Uterus (tissue), 4 donors: ENCODE measurements around the gene CXXC5. TPM values are rescaled to one million over a fixed set of nuclear protein-coding genes. Genes with fewer than 3 reads are reported as not detected.

ENCODE experiments used
- DNase-seq, 2 donors: peaks; one replicate each; pipeline ENCODE4 v3.0.0-alpha.2; 2019 to 2020
- H3K27ac ChIP-seq, 2 donors: fragments of 200-600 bp; sonication (generic); 1 replicate in 1 of 2; 2 replicates in 1 of 2; pipeline ENCODE4 v1.5.1; 2016 to 2018
- H3K27me3 ChIP-seq, 2 donors: fragments of 200-600 bp; sonication (generic); one replicate each; pipeline ENCODE4 v1.5.1; 2018 to 2019; ENCODE audit warnings: control low read depth in 1 of 2
- H3K36me3 ChIP-seq, 2 donors: fragments of 200-600 bp; sonication (generic); one replicate each; pipeline ENCODE4 v1.5.1; 2019; ENCODE audit warnings: control low read depth in 1 of 2
- H3K4me1 ChIP-seq, 2 donors: fragments of 200-600 bp; sonication (generic); one replicate each; pipeline ENCODE4 v1.5.1; 2018 to 2019; ENCODE audit warnings: control low read depth in 1 of 2
- H3K4me3 ChIP-seq, 2 donors: fragments of 200-600 bp; sonication (generic); 1 replicate in 1 of 2; 2 replicates in 1 of 2; pipeline ENCODE4 v1.5.1; 2018 to 2019; ENCODE audit warnings: mild to moderate bottlenecking in 1 of 2
- H3K9me3 ChIP-seq, 2 donors: fragments of 200-600 bp; sonication (generic); one replicate each; pipeline ENCODE4 v1.5.1; 2019; ENCODE audit warnings: control low read depth in 1 of 2
- CTCF ChIP-seq, 4 experiments: fragments of 200-600 bp in 2 of 4; fragments of 450-650 bp in 2 of 4; sonication (generic) in 2 of 4; IDR thresholded peaks; one replicate each; pipeline ENCODE4 v1.5.1; 2016 to 2019; ENCODE audit warnings: antibody characterized with exemption in 4 of 4, mild to moderate bottlenecking in 2 of 4, moderate library complexity in 1 of 4
- POLR2A ChIP-seq, 2 donors: fragments of 450-650 bp; IDR thresholded peaks; one replicate each; pipeline ENCODE4 v1.6.1; 2016; ENCODE audit warnings: antibody characterized with exemption in 2 of 2, mild to moderate bottlenecking in 1 of 2, moderate library complexity in 1 of 2
- intact Hi-C: fragments of 100-400 bp; cut with DNase I; formaldehyde crosslinking; loops from one replicate; pipeline ENCODE4 v1.15.1; 2023; ENCODE audit warnings: low total_unique reads
- total RNA-seq, 4 donors: library from RNA; depleted of rRNA in 3 of 4; stranded (reverse); fragments of >200 nt in 3 of 4; gene quantifications; one replicate each; pipeline versions ENCODE4 v1.1.0 to v1.2.4, GENCODE V29; 2014 to 2023
- donor health status: DM: yes; HTN: yes; CAD: no.

The CXXC5 gene
- total RNA-seq, 4 donors from 2014 or later: 3.3 to 51.3 (median 35.0) TPM

GRCh38 chr5:139633295-139634027 is 14.7 kb upstream of the CXXC5 start:
- Histone ChIP-seq H3K9me3 (no peaks in the 10 kb centered on the region), H3K27me3 (no peaks in the 10 kb centered on the region), H3K36me3 (no peaks in the 10 kb centered on the region), H3K27ac (no peak overlapping the region), H3K4me3 (no peak overlapping the region), H3K4me1 (peaks cover 0 to 12% of the 10 kb centered on the region in 2 donors)
- peak; percentile 69 to 72 for DNase-seq
- peak; percentile 97 to 99 (median 98) for TF ChIP-seq CTCF (IDR thresholded peaks at IDR 0.05)
- no peak for TF ChIP-seq POLR2A (IDR thresholded peaks at IDR 0.05)
- intact Hi-C loops: loop anchor here (2.0 kb wide), 2 partner anchors 55 to 131 kb away; no protein-coding TSS in a partner anchor

GRCh38 chr5:139634028-139634325 is 14.2 kb upstream of the CXXC5 start:
- TF ChIP-seq POLR2A (IDR thresholded peaks at IDR 0.05) (no peak), CTCF (IDR thresholded peaks at IDR 0.05) (no peak)
- Histone ChIP-seq H3K4me3 (no peak overlapping the region), H3K27me3 (no peaks in the 10 kb centered on the region), H3K36me3 (no peaks in the 10 kb centered on the region), H3K4me1 (peaks cover 0 to 12% of the 10 kb centered on the region in 2 donors), H3K27ac (no peak overlapping the region), H3K9me3 (no peaks in the 10 kb centered on the region)
- intact Hi-C loops: loop anchor here (2.0 kb wide), 2 partner anchors 55 to 131 kb away; no protein-coding TSS in a partner anchor
- DNase-seq: no peak

DNA sequence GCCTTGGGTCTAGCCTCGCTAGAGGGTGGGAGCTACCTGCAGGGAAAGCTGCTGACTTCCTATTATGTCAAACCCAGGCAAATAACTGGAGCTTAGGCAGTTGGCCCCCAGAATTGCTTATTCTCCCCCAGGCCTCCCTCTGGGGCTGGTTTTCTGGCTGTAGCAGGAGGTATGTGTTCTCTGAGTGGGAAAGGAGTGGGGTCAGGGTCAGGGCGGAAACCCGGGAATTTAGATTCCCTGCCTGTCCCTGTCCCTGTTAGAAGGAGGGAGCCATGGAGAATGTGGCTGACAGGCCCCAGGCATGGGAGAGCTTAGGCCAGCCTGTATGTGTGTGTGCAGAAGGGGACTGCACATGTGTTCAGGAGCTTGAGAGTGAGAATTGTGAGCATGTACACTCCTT is 13.6 kb upstream of the CXXC5 start:
- Histone ChIP-seq H3K4me3 (no peak overlapping the region), H3K4me1 (peaks cover 0 to 12% of the 10 kb centered on the region in 2 donors), H3K9me3 (no peaks in the 10 kb centered on the region), H3K27ac (no peak overlapping the region), H3K27me3 (no peaks in the 10 kb centered on the region), H3K36me3 (no peaks in the 10 kb centered on the region)
- DNase-seq: no peak
- intact Hi-C loops: loop anchor here (2.0 kb wide), 2 partner anchors 54 to 130 kb away; no protein-coding TSS in a partner anchor
- no peak for TF ChIP-seq CTCF (IDR thresholded peaks at IDR 0.05)
- no peak for TF ChIP-seq POLR2A (IDR thresholded peaks at IDR 0.05)

DNA sequence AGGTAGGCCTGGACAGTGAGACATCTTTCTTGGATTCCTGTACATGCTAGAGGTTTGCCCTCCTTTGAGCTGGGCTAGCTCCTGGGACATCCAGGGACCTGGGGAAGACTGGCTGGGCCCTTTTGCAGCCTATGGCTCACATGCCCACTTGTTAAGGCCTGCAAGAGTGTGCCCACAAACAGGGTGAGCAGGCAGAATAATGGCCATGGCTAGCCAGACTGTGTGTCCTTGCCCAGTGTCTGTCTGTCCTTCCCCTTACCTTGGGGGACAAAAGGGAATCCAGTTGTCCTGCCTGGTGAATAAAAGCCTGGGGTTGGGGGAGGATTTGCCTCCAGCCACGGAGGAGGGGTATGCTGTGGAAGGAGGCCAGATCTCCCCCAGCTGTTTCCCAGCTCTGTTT is 13.0 kb upstream of the CXXC5 start:
- no peak for DNase-seq
- intact Hi-C loops: loop anchor here (2.0 kb wide), 2 partner anchors 54 to 130 kb away; no protein-coding TSS in a partner anchor
- Histone ChIP-seq H3K4me1 (peaks cover 0 to 12% of the 10 kb centered on the region in 2 donors), H3K36me3 (no peaks in the 10 kb centered on the region), H3K27ac (no peak overlapping the region), H3K4me3 (no peak overlapping the region), H3K9me3 (no peaks in the 10 kb centered on the region), H3K27me3 (no peaks in the 10 kb centered on the region)
- TF ChIP-seq POLR2A (IDR thresholded peaks at IDR 0.05) (no peak), CTCF (IDR thresholded peaks at IDR 0.05) (no peak)

- peak overlapping the region in 1 of 2 donors; percentile 82 for H3K27ac ChIP-seq
- no peak overlapping the region for H3K4me3 ChIP-seq
- peaks cover 0 to 12% of the 10 kb centered on the region in 2 donors for H3K4me1 ChIP-seq
- H3K9me3 ChIP-seq: no peaks in the 10 kb centered on the region
- DNase-seq: peak; percentile 62 to 71
- TF ChIP-seq CTCF (IDR thresholded peaks at IDR 0.05) (peak; percentile 47 to 78 (median 55)), POLR2A (IDR thresholded peaks at IDR 0.05) (no peak)
- H3K27me3 ChIP-seq: no peaks in the 10 kb centered on the region
- intact Hi-C loops: loop anchor here (2.0 kb wide), 2 partner anchors 53 to 129 kb away; no protein-coding TSS in a partner anchor
- H3K36me3 ChIP-seq: no peaks in the 10 kb centered on the region
These were observed 12.4 kb upstream of the CXXC5 start for GRCh38 chr5:139635606-139636206.
